ENCODE measurements around the gene NDUFAF5. TPM values are rescaled to one million over a fixed set of nuclear protein-coding genes. Genes with fewer than 3 reads are reported as not detected.

The NDUFAF5 gene
- total RNA-seq, 1 donor from 2014 or later: 20.7 TPM

- DNase-seq: no peak
Observed at GRCh38 chr20:13822459-13822858, 37.6 kb downstream of the NDUFAF5 start.

GRCh38 chr20:13824459-13824858 is 39.6 kb downstream of the NDUFAF5 start:
- DNase-seq: no peak

GRCh38 chr20:13825465-13825864 is 40.6 kb downstream of the NDUFAF5 start:
- DNase-seq: no peak

- peak; percentile 16 for DNase-seq
Observed at GRCh38 chr20:13831476-13831875, 46.6 kb downstream of the NDUFAF5 start.

GRCh38 chr20:13838664-13839063 is 53.8 kb downstream of the NDUFAF5 start:
- no peak for DNase-seq

GRCh38 chr20:13839421-13840092 is 54.7 kb downstream of the NDUFAF5 start:
- DNase-seq: peak; percentile 39

- DNase-seq: no peak
Observed at GRCh38 chr20:13840093-13840465, 55.3 kb downstream of the NDUFAF5 start.

GRCh38 chr20:13841206-13841605 is 56.4 kb downstream of the NDUFAF5 start:
- no peak for DNase-seq

- DNase-seq: no peak
Observed at GRCh38 chr20:13844296-13844695, 59.5 kb downstream of the NDUFAF5 start.

- no peak for DNase-seq
Observed at GRCh38 chr20:13851279-13851678, 66.5 kb downstream of the NDUFAF5 start.

GRCh38 chr20:13852306-13852705 is 67.5 kb downstream of the NDUFAF5 start:
- no peak for DNase-seq

GRCh38 chr20:13855613-13856012 is 70.8 kb downstream of the NDUFAF5 start:
- DNase-seq: no peak

GRCh38 chr20:13856354-13856753 is 71.5 kb downstream of the NDUFAF5 start:
- no peak for DNase-seq

- no peak for DNase-seq
Observed at GRCh38 chr20:13857304-13857703, 72.5 kb downstream of the NDUFAF5 start.

- DNase-seq: no peak
Observed at GRCh38 chr20:13857961-13858360, 73.1 kb downstream of the NDUFAF5 start.

GRCh38 chr20:13858439-13858838 is 73.6 kb downstream of the NDUFAF5 start:
- DNase-seq: no peak

- no peak for DNase-seq
Observed at GRCh38 chr20:13858871-13859270, 74.0 kb downstream of the NDUFAF5 start.

- no peak for DNase-seq
Observed at GRCh38 chr20:13862245-13862644, 77.4 kb downstream of the NDUFAF5 start.

- no peak for DNase-seq
Observed at GRCh38 chr20:13863244-13863643, 78.4 kb downstream of the NDUFAF5 start.

GRCh38 chr20:13865156-13865555 is 80.3 kb downstream of the NDUFAF5 start:
- no peak for DNase-seq

GRCh38 chr20:13865791-13866351 is 81.0 kb downstream of the NDUFAF5 start:
- DNase-seq: peak; percentile 78

- DNase-seq: no peak
Observed at GRCh38 chr20:13868331-13868730, 83.5 kb downstream of the NDUFAF5 start.

GRCh38 chr20:13870170-13870748 is 85.4 kb downstream of the NDUFAF5 start:
- DNase-seq: no peak
